ENCODE measurements around the gene OR2T27. TPM values are rescaled to one million over a fixed set of nuclear protein-coding genes. Genes with fewer than 3 reads are reported as not detected.

Gene OR2T27
- total RNA-seq, 1 experiment from 2014 or later: not detected

DNA sequence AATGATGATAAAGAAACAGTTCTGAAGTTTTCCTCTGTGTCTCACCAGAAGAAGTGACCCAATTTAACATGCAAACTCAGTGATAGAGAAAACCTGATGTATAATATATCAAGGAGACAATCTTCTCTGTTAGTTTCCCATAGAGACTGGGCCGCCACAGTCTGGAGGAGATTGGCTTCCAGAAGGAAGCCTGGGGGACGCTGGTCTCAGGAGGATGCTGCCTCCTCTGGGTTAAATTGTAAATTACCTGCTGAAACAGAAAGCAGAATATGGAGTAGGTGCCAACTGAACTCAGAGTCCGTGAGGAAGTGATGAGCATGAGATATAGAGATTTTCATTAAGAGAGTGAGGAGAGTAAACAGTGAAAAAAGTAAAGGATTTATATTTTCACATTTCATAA, 31.5 kb upstream of the OR2T27 start:
- DNase-seq (ENCODE audit: low spot score): no peak
- TF ChIP-seq E2F1 (CRISPR knock-in tag; IDR thresholded peaks at IDR 0.05) (no peak), MYBL2 (CRISPR knock-in tag; IDR thresholded peaks at IDR 0.05) (no peak), TP53 (CRISPR knock-in tag; IDR thresholded peaks at IDR 0.05) (no peak), SP1 (CRISPR knock-in tag; conservative IDR thresholded peaks at IDR 0.05) (no peak), JUN (CRISPR knock-in tag; IDR thresholded peaks at IDR 0.05) (no peak), TCF7 (CRISPR knock-in tag; IDR thresholded peaks at IDR 0.05; ENCODE audit: low read depth) (no peak), CREM (CRISPR knock-in tag; IDR thresholded peaks at IDR 0.05) (no peak), FOXK1 (CRISPR knock-in tag; IDR thresholded peaks at IDR 0.05) (no peak), ZNF671 (CRISPR knock-in tag; IDR thresholded peaks at IDR 0.05) (no peak), JAZF1 (CRISPR knock-in tag; IDR thresholded peaks at IDR 0.05) (no peak), ZBTB21 (CRISPR knock-in tag; IDR thresholded peaks at IDR 0.05; ENCODE audit: borderline replicate concordance) (no peak), FOXJ3 (CRISPR knock-in tag; IDR thresholded peaks at IDR 0.05; ENCODE audit: borderline replicate concordance) (no peak), NR1H2 (CRISPR knock-in tag; IDR thresholded peaks at IDR 0.05) (no peak), SOX15 (CRISPR knock-in tag; IDR thresholded peaks at IDR 0.05) (no peak), CREB1 (CRISPR knock-in tag; IDR thresholded peaks at IDR 0.05) (no peak)
- TF ChIP-seq, protein P1, sequence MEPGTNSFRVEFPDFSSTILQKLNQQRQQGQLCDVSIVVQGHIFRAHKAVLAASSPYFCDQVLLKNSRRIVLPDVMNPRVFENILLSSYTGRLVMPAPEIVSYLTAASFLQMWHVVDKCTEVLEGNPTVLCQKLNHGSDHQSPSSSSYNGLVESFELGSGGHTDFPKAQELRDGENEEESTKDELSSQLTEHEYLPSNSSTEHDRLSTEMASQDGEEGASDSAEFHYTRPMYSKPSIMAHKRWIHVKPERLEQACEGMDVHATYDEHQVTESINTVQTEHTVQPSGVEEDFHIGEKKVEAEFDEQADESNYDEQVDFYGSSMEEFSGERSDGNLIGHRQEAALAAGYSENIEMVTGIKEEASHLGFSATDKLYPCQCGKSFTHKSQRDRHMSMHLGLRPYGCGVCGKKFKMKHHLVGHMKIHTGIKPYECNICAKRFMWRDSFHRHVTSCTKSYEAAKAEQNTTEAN (CRISPR knock-in tag; IDR thresholded peaks at IDR 0.05): no peak
- TF ChIP-seq, protein P2, sequence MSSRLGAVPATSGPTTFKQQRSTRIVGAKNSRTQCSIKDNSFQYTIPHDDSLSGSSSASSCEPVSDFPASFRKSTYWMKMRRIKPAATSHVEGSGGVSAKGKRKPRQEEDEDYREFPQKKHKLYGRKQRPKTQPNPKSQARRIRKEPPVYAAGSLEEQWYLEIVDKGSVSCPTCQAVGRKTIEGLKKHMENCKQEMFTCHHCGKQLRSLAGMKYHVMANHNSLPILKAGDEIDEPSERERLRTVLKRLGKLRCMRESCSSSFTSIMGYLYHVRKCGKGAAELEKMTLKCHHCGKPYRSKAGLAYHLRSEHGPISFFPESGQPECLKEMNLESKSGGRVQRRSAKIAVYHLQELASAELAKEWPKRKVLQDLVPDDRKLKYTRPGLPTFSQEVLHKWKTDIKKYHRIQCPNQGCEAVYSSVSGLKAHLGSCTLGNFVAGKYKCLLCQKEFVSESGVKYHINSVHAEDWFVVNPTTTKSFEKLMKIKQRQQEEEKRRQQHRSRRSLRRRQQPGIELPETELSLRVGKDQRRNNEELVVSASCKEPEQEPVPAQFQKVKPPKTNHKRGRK (CRISPR knock-in tag; IDR thresholded peaks at IDR 0.05; ENCODE audit: borderline replicate concordance): no peak
- TF ChIP-seq, protein P3, sequence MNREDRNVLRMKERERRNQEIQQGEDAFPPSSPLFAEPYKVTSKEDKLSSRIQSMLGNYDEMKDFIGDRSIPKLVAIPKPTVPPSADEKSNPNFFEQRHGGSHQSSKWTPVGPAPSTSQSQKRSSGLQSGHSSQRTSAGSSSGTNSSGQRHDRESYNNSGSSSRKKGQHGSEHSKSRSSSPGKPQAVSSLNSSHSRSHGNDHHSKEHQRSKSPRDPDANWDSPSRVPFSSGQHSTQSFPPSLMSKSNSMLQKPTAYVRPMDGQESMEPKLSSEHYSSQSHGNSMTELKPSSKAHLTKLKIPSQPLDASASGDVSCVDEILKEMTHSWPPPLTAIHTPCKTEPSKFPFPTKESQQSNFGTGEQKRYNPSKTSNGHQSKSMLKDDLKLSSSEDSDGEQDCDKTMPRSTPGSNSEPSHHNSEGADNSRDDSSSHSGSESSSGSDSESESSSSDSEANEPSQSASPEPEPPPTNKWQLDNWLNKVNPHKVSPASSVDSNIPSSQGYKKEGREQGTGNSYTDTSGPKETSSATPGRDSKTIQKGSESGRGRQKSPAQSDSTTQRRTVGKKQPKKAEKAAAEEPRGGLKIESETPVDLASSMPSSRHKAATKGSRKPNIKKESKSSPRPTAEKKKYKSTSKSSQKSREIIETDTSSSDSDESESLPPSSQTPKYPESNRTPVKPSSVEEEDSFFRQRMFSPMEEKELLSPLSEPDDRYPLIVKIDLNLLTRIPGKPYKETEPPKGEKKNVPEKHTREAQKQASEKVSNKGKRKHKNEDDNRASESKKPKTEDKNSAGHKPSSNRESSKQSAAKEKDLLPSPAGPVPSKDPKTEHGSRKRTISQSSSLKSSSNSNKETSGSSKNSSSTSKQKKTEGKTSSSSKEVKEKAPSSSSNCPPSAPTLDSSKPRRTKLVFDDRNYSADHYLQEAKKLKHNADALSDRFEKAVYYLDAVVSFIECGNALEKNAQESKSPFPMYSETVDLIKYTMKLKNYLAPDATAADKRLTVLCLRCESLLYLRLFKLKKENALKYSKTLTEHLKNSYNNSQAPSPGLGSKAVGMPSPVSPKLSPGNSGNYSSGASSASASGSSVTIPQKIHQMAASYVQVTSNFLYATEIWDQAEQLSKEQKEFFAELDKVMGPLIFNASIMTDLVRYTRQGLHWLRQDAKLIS (CRISPR knock-in tag; IDR thresholded peaks at IDR 0.05; ENCODE audit: borderline replicate concordance): no peak
- POLR2A ChIA-PET: no interaction called here
- Mint-ChIP-seq H3K27me3 (ENCODE audit: low read depth) (peaks cover 15% of the 10 kb centered on the region), H3K9me3 (peaks cover 85% of the 10 kb centered on the region), H3K36me3 (peaks cover 69% of the 10 kb centered on the region), H3K27ac (no peak overlapping the region), H3K4me1 (no peaks in the 10 kb centered on the region), H3K4me3 (no peak overlapping the region)
- ATAC-seq: no peak
- CTCF ChIA-PET: no interaction called here

DNA sequence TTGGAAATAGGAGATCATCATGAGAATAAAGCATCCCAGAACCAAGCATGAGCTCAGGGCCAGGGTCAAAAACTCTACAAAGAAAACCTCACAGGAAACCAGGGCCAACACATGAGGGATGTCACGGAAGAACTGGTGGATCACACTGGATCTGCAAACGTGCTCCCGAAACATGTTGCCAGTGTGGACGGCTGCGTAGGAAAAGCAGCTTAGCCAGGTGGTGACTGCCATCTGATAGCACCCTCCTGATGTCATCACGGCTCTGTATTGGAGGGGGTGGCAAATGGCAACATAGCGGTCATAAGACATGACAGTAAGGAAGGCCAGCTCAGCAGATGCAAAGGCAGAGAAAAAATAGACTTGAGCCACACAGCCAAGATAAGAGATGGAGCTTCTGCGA, 26.3 kb upstream of the OR2T27 start:
- DNase-seq (ENCODE audit: low spot score) (no peak), ATAC-seq (no peak)
- ChIA-PET POLR2A (no interaction called here), CTCF (no interaction called here)
- Mint-ChIP-seq H3K27me3 (ENCODE audit: low read depth) (peaks cover 7% of the 10 kb centered on the region), H3K9me3 (peaks cover 73% of the 10 kb centered on the region), H3K4me1 (no peaks in the 10 kb centered on the region), H3K27ac (no peak overlapping the region), H3K4me3 (no peak overlapping the region), H3K36me3 (peaks cover 54% of the 10 kb centered on the region)
- TF ChIP-seq FOXP1 (CRISPR knock-in tag; IDR thresholded peaks at IDR 0.05; ENCODE audit: borderline replicate concordance): no peak
- TF ChIP-seq, protein P4, sequence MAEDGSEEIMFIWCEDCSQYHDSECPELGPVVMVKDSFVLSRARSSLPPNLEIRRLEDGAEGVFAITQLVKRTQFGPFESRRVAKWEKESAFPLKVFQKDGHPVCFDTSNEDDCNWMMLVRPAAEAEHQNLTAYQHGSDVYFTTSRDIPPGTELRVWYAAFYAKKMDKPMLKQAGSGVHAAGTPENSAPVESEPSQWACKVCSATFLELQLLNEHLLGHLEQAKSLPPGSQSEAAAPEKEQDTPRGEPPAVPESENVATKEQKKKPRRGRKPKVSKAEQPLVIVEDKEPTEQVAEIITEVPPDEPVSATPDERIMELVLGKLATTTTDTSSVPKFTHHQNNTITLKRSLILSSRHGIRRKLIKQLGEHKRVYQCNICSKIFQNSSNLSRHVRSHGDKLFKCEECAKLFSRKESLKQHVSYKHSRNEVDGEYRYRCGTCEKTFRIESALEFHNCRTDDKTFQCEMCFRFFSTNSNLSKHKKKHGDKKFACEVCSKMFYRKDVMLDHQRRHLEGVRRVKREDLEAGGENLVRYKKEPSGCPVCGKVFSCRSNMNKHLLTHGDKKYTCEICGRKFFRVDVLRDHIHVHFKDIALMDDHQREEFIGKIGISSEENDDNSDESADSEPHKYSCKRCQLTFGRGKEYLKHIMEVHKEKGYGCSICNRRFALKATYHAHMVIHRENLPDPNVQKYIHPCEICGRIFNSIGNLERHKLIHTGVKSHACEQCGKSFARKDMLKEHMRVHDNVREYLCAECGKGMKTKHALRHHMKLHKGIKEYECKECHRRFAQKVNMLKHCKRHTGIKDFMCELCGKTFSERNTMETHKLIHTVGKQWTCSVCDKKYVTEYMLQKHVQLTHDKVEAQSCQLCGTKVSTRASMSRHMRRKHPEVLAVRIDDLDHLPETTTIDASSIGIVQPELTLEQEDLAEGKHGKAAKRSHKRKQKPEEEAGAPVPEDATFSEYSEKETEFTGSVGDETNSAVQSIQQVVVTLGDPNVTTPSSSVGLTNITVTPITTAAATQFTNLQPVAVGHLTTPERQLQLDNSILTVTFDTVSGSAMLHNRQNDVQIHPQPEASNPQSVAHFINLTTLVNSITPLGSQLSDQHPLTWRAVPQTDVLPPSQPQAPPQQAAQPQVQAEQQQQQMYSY (CRISPR knock-in tag; IDR thresholded peaks at IDR 0.05): no peak

Data from WTC11 (cell line).